IMR-90 (cell line): Measurements from ENCODE around the gene KLF1. TPM values are rescaled to one million over a fixed set of nuclear protein-coding genes. Genes with fewer than 3 reads are reported as not detected.

ENCODE experiments used
- ATAC-seq: fragments of 200-7000 bp; cut with Tn5 transposase; 2 replicates; pipeline ENCODE4 v1.9.1; 2020; ENCODE audit warnings: low read depth, mild to moderate bottlenecking, moderate library complexity
- BruUV-seq: library from RNA; stranded (reverse); fragments of 400-500 nt; replicated peaks from 2 replicates; lab custom pipeline; 2021; lab: Mats Ljungman, UMichigan
- CTCF ChIA-PET: fragments of 300-600 bp; formaldehyde crosslinking; extraction: SDS; loops from one replicate; lab custom pipeline; 2021; ENCODE audit warnings: antibody characterized with exemption; lab: Yijun Ruan, JAX
- POLR2A ChIA-PET: fragments of 300-600 bp; sonication (Branson Sonifier 250); formaldehyde crosslinking; loops from one replicate; lab custom pipeline; 2022; ENCODE audit warnings: antibody characterized with exemption; ENCODE audit not compliant: unreplicated experiment; lab: Charles Lee
- DNase-seq: peaks from one replicate; pipeline ENCODE4 v3.0.0; 2013
- H2AFZ ChIP-seq: replicated peaks from 2 replicates; pipeline ENCODE3; 2013; ENCODE audit warnings: low read length, mild to moderate bottlenecking; ENCODE audit not compliant: poor library complexity
- H2AK5ac ChIP-seq: 2 replicates; pipeline ENCODE4 v1.6.1; 2013; ENCODE audit warnings: low read depth, low read length, inconsistent platforms
- H2AK9ac ChIP-seq: replicated peaks from 2 replicates; pipeline ENCODE3; 2013; ENCODE audit warnings: mild to moderate bottlenecking, low read depth, low read length, moderate library complexity; ENCODE audit not compliant: poor library complexity
- H2BK120ac ChIP-seq: 2 replicates; pipeline ENCODE4 v1.6.1; 2013; ENCODE audit warnings: low read depth, low read length, inconsistent platforms
- H2BK15ac ChIP-seq: 3 replicates; pipeline ENCODE4 v1.6.1; 2013; ENCODE audit warnings: low read depth, low read length, inconsistent platforms
- H2BK20ac ChIP-seq: 2 replicates; pipeline ENCODE4 v1.6.1; 2013; ENCODE audit warnings: low read depth, mild to moderate bottlenecking, inconsistent platforms, low read length, moderate library complexity
- H2BK5ac ChIP-seq: 2 replicates; pipeline ENCODE4 v1.6.1; 2013; ENCODE audit warnings: mild to moderate bottlenecking, low read depth, low read length, inconsistent platforms; ENCODE audit not compliant: poor library complexity, severe bottlenecking
- H3K14ac ChIP-seq: replicated peaks from 2 replicates; pipeline ENCODE4 v1.6.1; 2013; ENCODE audit warnings: low read depth, low read length, inconsistent platforms
- H3K18ac ChIP-seq: 2 replicates; pipeline ENCODE4 v1.6.1; 2013; ENCODE audit warnings: low read depth, low read length, control low read depth
- H3K23ac ChIP-seq: 2 replicates; pipeline ENCODE4 v1.6.1; 2013; ENCODE audit warnings: low read depth, low read length, inconsistent platforms
- H3K27ac ChIP-seq: 2 replicates; pipeline ENCODE4 v1.5.1; 2013; ENCODE audit warnings: mild to moderate bottlenecking, control low read depth, low read length; ENCODE audit not compliant: insufficient read depth
- H3K27me3 ChIP-seq: 2 replicates; pipeline ENCODE4 v1.6.1; 2013; ENCODE audit warnings: low read length; ENCODE audit not compliant: control insufficient read depth, insufficient read depth
- H3K36me3 ChIP-seq: 2 replicates; pipeline ENCODE4 v1.6.1; 2013; ENCODE audit warnings: low read length, mixed read lengths; ENCODE audit not compliant: control insufficient read depth, insufficient read depth
- H3K4ac ChIP-seq: 2 replicates; pipeline ENCODE4 v1.6.1; 2013; ENCODE audit warnings: low read depth, low read length, inconsistent platforms
- H3K4me1 ChIP-seq: 2 replicates; pipeline ENCODE4 v1.6.1; 2013; ENCODE audit warnings: low read length, mixed read lengths; ENCODE audit not compliant: control insufficient read depth, insufficient read depth
- H3K4me2 ChIP-seq: 2 replicates; pipeline ENCODE4 v1.6.1; 2013; ENCODE audit warnings: low read depth, mild to moderate bottlenecking, control low read depth, low read length, moderate library complexity
- H3K4me3 ChIP-seq: 2 replicates; pipeline ENCODE4 v1.5.1; 2013; ENCODE audit warnings: low read depth, mild to moderate bottlenecking, control low read depth, low read length, moderate library complexity; ENCODE audit not compliant: insufficient read depth
- H3K56ac ChIP-seq: 2 replicates; pipeline ENCODE4 v1.6.1; 2013; ENCODE audit warnings: low read length, inconsistent platforms; ENCODE audit not compliant: insufficient read depth; ENCODE audit errors: extremely low read depth
- H3K79me1 ChIP-seq, 2 experiments: 2 replicates each; pipeline ENCODE4 v1.6.1; 2013; ENCODE audit warnings: low read length in 2 of 2, inconsistent platforms in 1 of 2, low read depth in 1 of 2
- H3K9ac ChIP-seq: 2 replicates; pipeline ENCODE4 v1.6.1; 2013; ENCODE audit warnings: low read depth, low read length, control low read depth
- H3K9me1 ChIP-seq: 2 replicates; pipeline ENCODE4 v1.6.1; 2013; ENCODE audit warnings: low read length, inconsistent platforms; ENCODE audit not compliant: insufficient read depth
- H3K9me3 ChIP-seq: 2 replicates; pipeline ENCODE4 v1.6.1; 2013; ENCODE audit warnings: low read length; ENCODE audit not compliant: control insufficient read depth, insufficient read depth
- H4K20me1 ChIP-seq: 2 replicates; pipeline ENCODE4 v1.6.1; 2013; ENCODE audit warnings: low read length, inconsistent platforms; ENCODE audit not compliant: insufficient read depth
- H4K5ac ChIP-seq: 2 replicates; pipeline ENCODE4 v1.6.1; 2013; ENCODE audit warnings: mild to moderate bottlenecking, low read depth, low read length, control low read depth
- H4K8ac ChIP-seq, 2 experiments: 2 replicates each; pipeline ENCODE4 v1.6.1; 2013; ENCODE audit warnings: low read depth in 2 of 2, low read length in 2 of 2, control low read depth in 1 of 2, inconsistent platforms in 1 of 2
- H4K91ac ChIP-seq: 2 replicates; pipeline ENCODE4 v1.6.1; 2013; ENCODE audit warnings: low read depth, low read length, inconsistent platforms; ENCODE audit not compliant: insufficient read depth
- BHLHE40 ChIP-seq: fragments of 150-350 bp; IDR thresholded peaks from 2 replicates; pipeline ENCODE4 v1.6.1; 2016; ENCODE audit warnings: mild to moderate bottlenecking, low read depth, low read length
- CEBPB ChIP-seq: IDR thresholded peaks from 2 replicates; pipeline ENCODE4 v1.6.1; 2012; ENCODE audit warnings: low read depth, low read length, improper control_type of control experiment
- CHD1 ChIP-seq: IDR thresholded peaks from 2 replicates; pipeline ENCODE4 v1.6.1; 2012; ENCODE audit warnings: low read depth, low read length, improper control_type of control experiment
- MAZ ChIP-seq: IDR thresholded peaks from 2 replicates; pipeline ENCODE4 v1.6.1; 2012; ENCODE audit warnings: low read depth, mild to moderate bottlenecking, low read length, improper control_type of control experiment, moderate library complexity, borderline replicate concordance
- MXI1 ChIP-seq: IDR thresholded peaks from 2 replicates; pipeline ENCODE4 v1.6.1; 2012; ENCODE audit warnings: low read depth, mild to moderate bottlenecking, low read length, moderate library complexity, borderline replicate concordance
- RAD21 ChIP-seq: IDR thresholded peaks from 2 replicates; pipeline ENCODE4 v1.6.1; 2012; ENCODE audit warnings: low read length, improper control_type of control experiment
- RFX5 ChIP-seq: IDR thresholded peaks from 2 replicates; pipeline ENCODE4 v1.8.0; 2012; ENCODE audit warnings: low read depth, mild to moderate bottlenecking, low read length, moderate library complexity
- WGBS, 2 experiments: methylation state at CpG; one replicate each; pipeline versions ENCODE4 v1.1.5 to v1.1.7; 2013; ENCODE audit warnings: missing lambda C conversion rate in 2 of 2; ENCODE audit not compliant: insufficient read length in 1 of 2; ENCODE audit errors: extremely low coverage in 2 of 2; 5-methylcytosine and 5-hydroxymethylcytosine counted together
- dilution Hi-C: fragments of 300-500 bp; cut with HindIII; formaldehyde crosslinking; loops from one replicate; pipeline ENCODE4 v1.14.3; 2018; ENCODE audit warnings: low sequenced_read_pairs; ENCODE audit not compliant: unreplicated experiment
- in situ Hi-C: fragments of 300-500 bp; cut with MboI; formaldehyde crosslinking; loops from 3 replicates; pipeline ENCODE4 v1.14.3; 2019; ENCODE audit warnings: low sequenced_read_pairs, inconsistent platforms, mixed read lengths
- intact Hi-C: fragments of 100-400 bp; cut with micrococcal nuclease; formaldehyde crosslinking; loops from 2 replicates; pipeline ENCODE4 v1.10.0; 2022
- polyA plus RNA-seq, 3 experiments: library from polyadenylated mRNA; depleted of rRNA; stranded (reverse); fragments of >200 nt; gene quantifications; 2 replicates each; pipeline ENCODE4 v1.2.3, GENCODE V29; 2012; ENCODE audit warnings: low replicate concordance in 1 of 3
- total RNA-seq: library from RNA; depleted of rRNA; stranded (reverse); fragments of >200 nt; gene quantifications from 2 replicates; pipeline ENCODE4 v1.2.3, GENCODE V29; 2012
- TF ChIP-seq, protein P1 (sequence below): fragments of 150-350 bp; IDR thresholded peaks from 2 replicates; pipeline ENCODE4 v1.6.1; 2016; ENCODE audit warnings: low read depth, mild to moderate bottlenecking, low read length, moderate library complexity, borderline replicate concordance
- TF ChIP-seq, protein P2 (sequence below): conservative IDR thresholded peaks from 2 replicates; pipeline ENCODE4 v1.5.1; 2012; ENCODE audit warnings: mild to moderate bottlenecking, low read depth, low read length, improper control_type of control experiment

The KLF1 gene
- total and polyA plus RNA-seq, 2 of the 4 experiments (the other 2 are of a cell fraction), result not detected

DNA sequence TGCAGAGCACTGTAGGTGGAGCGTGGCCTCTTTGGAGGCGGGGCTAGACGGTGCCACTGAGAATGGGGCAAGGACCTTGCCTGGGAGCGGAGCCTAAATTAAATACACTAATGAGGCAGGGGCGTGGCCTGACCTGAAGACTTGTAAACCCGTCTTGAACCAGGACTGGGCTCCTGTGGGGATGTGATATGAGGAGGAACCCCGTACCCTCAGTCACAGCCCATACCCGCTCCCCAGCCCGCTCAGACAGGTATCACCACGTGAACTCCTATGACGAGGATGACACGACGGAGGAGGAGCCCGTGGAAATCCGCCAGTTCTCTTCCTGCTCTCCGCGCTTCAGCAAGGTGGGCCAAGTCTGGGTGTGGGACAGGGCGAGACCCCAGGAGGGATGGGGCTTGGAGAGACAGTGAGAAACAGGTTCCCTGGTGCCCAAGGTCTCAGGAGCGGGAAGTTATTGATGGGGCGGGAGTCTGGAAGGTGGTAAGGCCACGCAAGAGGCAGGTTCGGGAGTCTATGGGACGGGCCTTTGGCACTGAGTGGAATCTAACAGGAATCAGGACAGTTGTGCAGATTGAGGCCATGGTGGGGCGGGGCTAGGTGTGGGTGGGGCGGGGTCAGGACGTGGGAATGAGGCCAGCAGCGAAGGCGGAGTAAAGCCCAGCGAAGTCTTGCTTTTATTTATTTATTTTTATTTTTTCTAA, 20.4 kb downstream of the KLF1 start (continued):
- TF ChIP-seq RFX5 (no peak), CEBPB (no peak), RAD21 (no peak), CHD1 (no peak)

DNA sequence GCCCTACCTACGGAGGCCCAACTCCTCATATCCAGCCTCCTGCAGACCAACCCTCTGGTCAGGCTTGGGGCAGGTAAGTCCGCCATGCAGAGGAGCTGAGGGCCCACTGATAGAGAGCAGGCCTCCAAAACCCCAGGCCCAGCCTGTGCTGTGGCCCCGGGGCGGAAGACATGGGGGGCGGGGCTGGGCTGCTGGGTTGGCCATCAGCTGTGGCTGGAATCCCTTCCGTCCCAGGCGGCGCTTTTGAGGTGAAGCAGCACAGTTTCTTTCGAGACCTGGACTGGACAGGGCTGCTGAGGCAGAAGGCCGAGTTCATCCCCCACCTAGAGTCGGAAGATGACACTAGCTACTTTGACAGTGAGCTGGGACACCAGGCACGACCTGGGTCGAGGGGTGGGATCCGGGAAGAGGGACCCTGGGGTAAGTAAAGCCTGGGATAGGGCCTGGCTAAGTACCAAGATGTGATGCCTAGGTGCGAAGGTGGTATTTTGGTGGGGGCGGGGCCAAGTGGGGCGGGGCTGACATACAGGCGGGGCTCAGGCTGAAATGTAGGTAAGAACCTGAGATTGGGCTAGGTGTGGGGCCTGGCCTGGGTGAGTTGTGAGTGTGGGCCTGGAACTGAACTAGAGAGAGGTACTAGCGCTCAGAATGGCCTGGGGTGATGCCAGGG, 21.1 kb downstream of the KLF1 start:
- ATAC-seq (no peak), DNase-seq (no peak)
- no peaks in the 10 kb centered on the region for H4K20me1 ChIP-seq
- H2AFZ ChIP-seq, result no peak overlapping the region
- dilution Hi-C loops, result no loop called here
- no peak overlapping the region for H4K8ac ChIP-seq
- no peak overlapping the region for H2BK120ac ChIP-seq
- in situ Hi-C loops, result no loop called here
- TF ChIP-seq, protein P1, sequence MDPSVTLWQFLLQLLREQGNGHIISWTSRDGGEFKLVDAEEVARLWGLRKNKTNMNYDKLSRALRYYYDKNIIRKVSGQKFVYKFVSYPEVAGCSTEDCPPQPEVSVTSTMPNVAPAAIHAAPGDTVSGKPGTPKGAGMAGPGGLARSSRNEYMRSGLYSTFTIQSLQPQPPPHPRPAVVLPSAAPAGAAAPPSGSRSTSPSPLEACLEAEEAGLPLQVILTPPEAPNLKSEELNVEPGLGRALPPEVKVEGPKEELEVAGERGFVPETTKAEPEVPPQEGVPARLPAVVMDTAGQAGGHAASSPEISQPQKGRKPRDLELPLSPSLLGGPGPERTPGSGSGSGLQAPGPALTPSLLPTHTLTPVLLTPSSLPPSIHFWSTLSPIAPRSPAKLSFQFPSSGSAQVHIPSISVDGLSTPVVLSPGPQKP, result no peak
- no peak for TF ChIP-seq BHLHE40
- no peak for TF ChIP-seq MXI1
- TF ChIP-seq MAZ, result no peak
- TF ChIP-seq CHD1, result no peak
- TF ChIP-seq, protein P2, sequence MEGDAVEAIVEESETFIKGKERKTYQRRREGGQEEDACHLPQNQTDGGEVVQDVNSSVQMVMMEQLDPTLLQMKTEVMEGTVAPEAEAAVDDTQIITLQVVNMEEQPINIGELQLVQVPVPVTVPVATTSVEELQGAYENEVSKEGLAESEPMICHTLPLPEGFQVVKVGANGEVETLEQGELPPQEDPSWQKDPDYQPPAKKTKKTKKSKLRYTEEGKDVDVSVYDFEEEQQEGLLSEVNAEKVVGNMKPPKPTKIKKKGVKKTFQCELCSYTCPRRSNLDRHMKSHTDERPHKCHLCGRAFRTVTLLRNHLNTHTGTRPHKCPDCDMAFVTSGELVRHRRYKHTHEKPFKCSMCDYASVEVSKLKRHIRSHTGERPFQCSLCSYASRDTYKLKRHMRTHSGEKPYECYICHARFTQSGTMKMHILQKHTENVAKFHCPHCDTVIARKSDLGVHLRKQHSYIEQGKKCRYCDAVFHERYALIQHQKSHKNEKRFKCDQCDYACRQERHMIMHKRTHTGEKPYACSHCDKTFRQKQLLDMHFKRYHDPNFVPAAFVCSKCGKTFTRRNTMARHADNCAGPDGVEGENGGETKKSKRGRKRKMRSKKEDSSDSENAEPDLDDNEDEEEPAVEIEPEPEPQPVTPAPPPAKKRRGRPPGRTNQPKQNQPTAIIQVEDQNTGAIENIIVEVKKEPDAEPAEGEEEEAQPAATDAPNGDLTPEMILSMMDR, result no peak
- TF ChIP-seq RFX5, result no peak
- no peak overlapping the region for H3K56ac ChIP-seq
- no peak overlapping the region for H3K4me3 ChIP-seq
- H4K91ac ChIP-seq, result no peak overlapping the region
- intact Hi-C loops, result no loop called here
- H3K9me3 ChIP-seq, result no peaks in the 10 kb centered on the region
- H3K9me1 ChIP-seq, result 0 out of 2 replicates have a peak, but pooled peaks cover 4% of the 10 kb centered on the region
- no peak overlapping the region for H3K23ac ChIP-seq
- no peak overlapping the region for H4K5ac ChIP-seq
- no peak overlapping the region for H2BK5ac ChIP-seq
- no peak overlapping the region for H3K18ac ChIP-seq
- no TSS peak for BruUV-seq
- H2AK5ac ChIP-seq, result no peak overlapping the region
- no peak overlapping the region for H3K9ac ChIP-seq
- no peaks in the 10 kb centered on the region for H3K79me1 ChIP-seq
- H3K4me2 ChIP-seq, result no peak overlapping the region
- POLR2A ChIA-PET, result no interaction called here
- no peak overlapping the region for H3K27ac ChIP-seq
- CTCF ChIA-PET, result no interaction called here
- peaks cover 7% of the 10 kb centered on the region for H3K27me3 ChIP-seq
- no peaks in the 10 kb centered on the region for H3K4me1 ChIP-seq
- H2BK20ac ChIP-seq, result no peak overlapping the region
- no peaks in the 10 kb centered on the region for H3K36me3 ChIP-seq
- H3K4ac ChIP-seq, result no peak overlapping the region
- no peak overlapping the region for H2AK9ac ChIP-seq
- H2BK15ac ChIP-seq, result no peak overlapping the region
- WGBS, 2 experiments, result 83% methylated on average over 11 of the region's 19 CpGs; no CpG with 5 or more reads in 1 of the 2 experiments
- no peak overlapping the region for H3K14ac ChIP-seq
